Suppressor macrophage (primary cell): Measurements from ENCODE around the gene PIH1D1.

Experiments used
- DNase-seq, 4 experiments: peaks; one replicate each; pipeline ENCODE4 v3.0.0-alpha.2; 2020 to 2022

Gene PIH1D1

DNA sequence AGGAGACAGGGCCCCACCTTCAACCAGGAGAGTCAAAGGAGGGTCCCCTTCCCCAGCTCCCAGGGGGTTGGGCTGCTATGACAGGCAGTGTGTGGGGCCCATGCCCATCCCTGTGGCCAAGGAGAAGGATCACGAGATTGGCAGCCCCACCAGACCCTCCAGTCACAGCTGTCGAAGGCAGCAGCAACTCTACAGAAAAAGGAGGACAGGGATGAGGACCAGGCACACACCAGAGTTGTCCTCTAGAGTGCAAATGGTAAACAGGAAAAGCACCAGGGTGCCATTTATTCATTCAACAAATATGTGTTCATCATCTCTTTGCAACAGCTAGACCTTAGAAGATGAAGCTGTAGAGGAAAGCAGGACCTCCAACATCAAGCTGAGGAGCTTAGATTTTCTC, 32.4 kb downstream of the PIH1D1 start:
- DNase-seq: no peak

DNA sequence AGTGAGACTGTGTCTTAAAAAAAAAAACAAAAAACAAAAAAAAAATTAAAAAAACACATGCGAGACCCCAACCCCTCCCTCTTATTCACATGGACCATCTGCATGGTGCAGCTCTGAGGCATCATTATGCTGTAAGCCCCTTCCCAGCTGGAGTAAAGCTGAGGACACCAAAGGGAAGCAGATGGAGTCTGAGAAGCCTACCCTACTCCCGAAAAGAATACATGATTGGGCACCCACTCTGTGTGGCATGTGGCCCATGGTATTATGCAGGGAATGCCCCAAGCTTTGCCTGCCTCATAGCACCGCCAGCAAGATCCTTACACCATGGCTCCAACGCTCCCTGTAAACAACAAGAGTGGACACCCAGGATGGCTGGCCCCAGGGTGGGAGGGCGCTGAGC, 33.1 kb downstream of the PIH1D1 start:
- no peak for DNase-seq

- DNase-seq: no peak
Measured at GRCh38 chr19:49417088-49417487, 34.5 kb downstream of the PIH1D1 start.

DNA sequence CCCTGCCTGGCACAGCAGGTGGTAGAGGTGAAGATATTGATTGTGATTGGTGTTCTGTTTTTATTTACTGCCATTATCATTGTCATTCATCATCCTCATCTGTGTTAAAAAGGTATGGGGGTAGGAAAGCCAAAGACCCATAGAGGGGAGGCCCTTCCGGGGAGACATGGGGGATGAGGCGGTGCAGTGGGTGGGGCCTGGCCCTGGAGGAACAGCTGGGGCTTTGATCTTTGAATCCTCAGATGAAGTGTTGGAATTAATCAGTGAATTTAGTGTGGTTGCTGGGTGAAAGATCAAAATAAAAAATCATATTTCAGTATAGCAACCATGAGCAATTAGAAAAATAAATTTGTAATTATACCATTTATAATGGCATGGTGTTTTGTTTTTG, 35.8 kb downstream of the PIH1D1 start:
- DNase-seq: no peak

- DNase-seq: peak; percentile 42 to 75 (median 62)
Measured at GRCh38 chr19:49415102-49415809, 36.4 kb downstream of the PIH1D1 start.

DNA sequence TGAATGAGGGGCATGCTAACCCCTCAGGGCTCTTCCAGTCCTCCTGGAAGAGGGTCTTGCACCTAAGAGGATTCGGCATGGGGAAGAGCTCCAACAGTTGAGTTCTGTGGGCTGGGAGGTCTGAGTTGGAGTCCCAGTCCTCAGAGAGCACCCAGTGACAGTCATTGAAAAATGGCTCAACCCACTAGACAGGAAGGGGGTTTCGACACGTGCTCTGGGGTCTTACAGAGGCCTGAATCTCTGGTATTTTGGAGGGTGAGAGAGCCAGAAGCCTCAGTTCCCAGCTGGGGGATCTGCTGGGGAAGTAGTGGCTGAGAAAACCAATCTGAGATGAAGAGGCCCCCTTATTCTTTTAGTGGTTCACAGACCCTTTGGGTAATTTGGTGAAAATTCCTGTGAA, 37.4 kb downstream of the PIH1D1 start:
- no peak for DNase-seq

DNA sequence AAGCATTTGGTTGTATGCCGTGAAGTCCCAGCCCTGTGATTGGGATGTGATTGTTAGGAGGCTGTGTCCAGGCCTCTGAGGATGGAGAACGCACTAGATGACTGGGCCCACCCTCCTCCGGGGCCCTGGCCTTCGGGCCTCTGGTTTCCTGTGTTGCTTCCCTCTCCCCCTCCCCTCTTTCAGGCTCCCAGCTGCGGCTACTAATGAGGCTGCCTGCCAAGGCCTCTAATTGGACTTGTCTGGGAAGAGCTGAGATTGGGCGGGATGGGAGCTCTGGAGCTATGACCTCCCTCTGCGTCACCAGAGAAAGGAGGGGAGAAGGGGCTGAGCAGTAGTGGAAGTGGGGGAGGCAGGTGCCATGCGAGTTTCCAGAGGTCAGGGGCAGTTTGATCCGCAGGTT, 38.3 kb downstream of the PIH1D1 start:
- DNase-seq: no peak

- DNase-seq: no peak
Measured at GRCh38 chr19:49411681-49412326, 39.8 kb downstream of the PIH1D1 start.

DNA sequence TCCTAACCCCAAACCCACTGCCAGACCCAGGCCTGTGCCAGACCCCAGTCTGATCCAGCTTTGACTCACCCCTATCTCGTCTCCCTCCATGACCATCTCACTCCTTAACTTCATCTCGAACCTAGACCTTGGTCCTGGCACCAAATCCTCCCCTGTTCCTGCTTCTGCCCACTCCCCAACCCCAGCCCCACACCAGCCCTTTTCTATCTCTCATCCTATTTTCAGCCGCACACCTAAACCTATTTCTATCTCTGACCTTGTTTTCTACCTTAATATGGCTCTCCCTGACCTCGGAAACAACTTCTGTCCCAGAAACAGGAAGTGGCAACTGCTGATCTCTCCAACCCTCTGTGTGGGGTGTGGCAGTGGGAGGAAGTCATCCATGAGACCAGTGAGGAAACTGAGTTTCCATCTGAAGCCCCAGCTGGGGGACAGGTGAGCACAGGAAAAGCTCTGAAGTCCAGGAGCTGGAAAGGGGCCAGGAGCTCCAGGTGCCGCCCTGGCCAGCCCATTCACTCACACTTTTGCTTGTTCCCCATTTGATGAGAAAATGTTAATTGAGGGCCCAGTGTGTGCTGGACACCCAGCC, 42.1 kb downstream of the PIH1D1 start:
- peak; percentile 59 to 83 (median 80) for DNase-seq

DNA sequence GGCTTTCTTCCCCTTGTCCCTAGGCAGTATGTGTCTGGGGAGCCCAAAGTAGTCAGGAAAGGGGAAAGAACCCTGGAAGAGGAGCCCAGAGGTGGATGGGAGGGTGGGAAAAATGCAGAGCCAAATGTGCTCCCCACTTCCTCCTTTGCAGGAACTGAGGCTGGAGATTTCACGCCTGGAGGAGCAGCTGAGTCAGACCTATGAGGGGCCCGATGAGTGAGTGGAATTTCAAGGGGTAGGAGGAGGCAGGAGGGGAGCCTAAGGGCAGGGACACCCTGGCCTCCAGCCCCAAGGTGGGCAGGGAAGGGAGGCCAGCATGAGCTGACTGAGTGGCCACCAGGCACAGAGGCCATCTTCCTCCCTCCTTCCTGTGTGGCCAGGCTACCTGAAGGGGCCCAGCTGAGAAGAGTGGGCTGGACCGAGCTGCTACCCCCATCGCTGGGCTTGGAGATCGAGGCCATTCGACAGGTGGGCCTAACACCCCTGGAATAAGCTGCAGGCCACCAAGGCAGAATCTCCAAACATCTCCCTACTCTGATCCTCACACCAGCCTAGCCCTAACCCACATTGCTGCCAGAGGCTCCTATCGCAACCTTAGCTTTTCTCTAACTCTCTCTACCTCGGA, 42.7 kb downstream of the PIH1D1 start:
- DNase-seq: peak; percentile 23 to 59 (median 55)

DNA sequence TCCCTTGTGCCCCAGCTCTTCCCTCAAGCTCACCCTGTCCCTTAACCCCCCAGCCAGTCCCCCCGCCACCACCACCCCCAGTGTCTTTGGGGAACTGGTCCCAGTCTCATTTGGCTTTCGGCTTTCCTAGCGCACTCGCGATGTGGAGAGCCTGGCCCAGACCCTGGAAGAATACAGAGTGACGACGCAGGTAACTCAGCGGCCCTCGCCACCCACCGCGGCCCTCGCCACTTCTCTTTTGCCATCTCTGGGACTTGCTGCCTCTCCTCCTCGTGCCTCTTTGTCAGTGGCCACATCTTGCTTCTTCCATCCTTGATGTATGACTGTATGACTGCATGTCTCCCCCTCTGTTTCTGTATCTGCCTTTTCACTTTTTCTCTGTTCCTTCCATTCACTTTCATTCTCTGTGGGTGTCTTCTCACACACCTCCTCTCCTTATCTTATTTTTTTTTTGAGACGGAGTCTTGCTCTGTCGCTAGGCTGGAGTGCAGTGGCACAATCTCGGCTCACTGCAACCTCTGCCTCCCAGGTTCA, 44.1 kb downstream of the PIH1D1 start:
- no peak for DNase-seq

GRCh38 chr19:49407079-49407478, 44.5 kb downstream of the PIH1D1 start:
- peak in 1 of 4 experiments; percentile 9 for DNase-seq

DNA sequence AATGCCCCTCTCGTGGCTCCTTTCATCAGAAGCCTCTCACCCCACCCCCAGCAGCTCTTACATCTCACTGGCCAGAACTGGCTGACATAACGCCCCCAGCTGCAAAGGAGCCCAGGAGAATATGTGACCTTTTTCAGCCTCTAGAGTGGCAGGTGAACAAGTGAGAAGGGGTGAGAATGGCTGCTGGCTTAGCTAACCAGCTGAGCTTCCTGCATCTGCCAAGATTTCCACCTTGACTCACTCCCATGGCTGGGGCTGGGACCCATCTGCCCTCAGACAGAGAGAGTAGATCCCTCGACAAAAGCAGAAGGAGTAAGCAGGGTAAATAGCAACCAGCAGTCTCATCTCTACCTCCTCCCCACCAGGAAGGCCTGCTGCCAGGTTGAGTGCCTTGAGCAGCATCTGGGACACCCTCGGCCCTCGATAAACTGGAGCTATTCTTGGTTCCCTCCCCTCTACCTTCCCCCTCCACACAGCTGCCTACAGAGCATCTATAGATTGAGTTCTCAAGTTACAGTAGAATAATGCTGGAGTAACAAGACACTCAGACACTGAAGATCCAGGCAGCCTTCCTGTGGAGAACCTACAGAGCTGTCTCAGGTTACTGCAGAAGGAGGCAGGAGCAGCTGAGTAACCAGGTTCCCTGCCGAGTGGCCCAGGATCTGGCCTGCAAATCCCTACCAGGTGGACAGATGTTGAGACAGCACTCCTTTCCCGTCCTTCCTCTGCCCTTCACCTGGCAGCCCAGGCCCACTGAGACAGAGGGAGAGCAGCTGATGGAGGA, 48.0 kb downstream of the PIH1D1 start:
- DNase-seq: no peak

DNA sequence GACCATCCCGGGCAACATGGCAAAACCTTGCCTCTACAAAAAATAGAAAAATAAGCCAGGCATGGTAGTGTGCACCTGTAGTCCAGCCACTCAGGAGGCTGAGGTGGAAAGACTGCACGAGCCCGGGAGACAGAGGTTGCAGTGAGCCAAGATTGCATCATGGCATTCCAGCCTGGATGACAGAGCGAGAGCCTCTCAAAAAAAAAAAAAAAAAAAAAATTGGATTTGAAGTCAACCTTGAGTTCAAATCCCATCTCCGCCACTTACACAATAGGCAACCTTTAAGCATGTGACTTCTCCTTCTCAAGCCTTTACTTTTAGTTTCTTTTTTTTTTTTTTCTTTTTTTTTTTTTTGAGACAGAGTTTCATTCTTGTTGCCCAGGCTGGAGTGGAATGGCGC, 51.6 kb downstream of the PIH1D1 start:
- DNase-seq: no peak

GRCh38 chr19:49398931-49399330, 52.7 kb downstream of the PIH1D1 start:
- DNase-seq: no peak

- DNase-seq: no peak
Measured at GRCh38 chr19:49398001-49398615, 53.5 kb downstream of the PIH1D1 start.

- DNase-seq: no peak
Measured at GRCh38 chr19:49396738-49397505, 54.7 kb downstream of the PIH1D1 start.
